Ammon's horn (tissue), 1 donor: ENCODE measurements around the gene KIRREL3.
"Not testable (repeated sequence)": the region's sequence is repeated elsewhere in the genome, so short reads cannot be mapped to it uniquely, and the experiment has no call there.

ENCODE experiments used
- DNase-seq: peaks from one replicate; pipeline ENCODE4 v3.0.0-alpha.2; 2016; ENCODE audit warnings: low spot score

Gene KIRREL3

DNA sequence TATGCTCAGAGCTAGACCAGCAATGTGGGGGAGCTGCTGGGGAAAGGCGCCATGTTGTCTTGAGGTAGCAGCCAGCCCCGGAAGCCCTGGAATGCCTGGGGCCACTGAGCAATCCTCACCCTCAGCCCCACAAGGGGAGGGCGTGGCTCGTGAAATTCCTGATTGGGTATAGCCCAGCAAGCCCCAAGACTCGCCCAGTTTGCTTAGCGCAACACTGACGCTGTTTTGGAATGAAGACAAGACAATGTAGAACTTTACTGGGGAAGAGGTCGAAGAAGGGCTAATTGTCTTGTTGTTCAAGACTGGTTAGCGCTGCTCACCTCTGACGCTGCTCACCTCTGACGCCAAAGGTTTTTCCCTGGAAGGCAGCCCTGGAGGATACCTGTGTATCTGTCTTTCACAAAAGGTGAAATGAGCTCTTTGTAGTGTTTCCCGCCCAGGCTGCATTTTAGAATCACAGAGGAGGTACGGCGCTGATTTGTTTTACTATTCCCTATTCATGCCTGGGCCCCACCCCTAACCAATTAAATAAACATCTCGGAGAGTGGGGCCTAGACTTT, 597.5 kb downstream of the KIRREL3 start:
- DNase-seq, result no peak

DNA sequence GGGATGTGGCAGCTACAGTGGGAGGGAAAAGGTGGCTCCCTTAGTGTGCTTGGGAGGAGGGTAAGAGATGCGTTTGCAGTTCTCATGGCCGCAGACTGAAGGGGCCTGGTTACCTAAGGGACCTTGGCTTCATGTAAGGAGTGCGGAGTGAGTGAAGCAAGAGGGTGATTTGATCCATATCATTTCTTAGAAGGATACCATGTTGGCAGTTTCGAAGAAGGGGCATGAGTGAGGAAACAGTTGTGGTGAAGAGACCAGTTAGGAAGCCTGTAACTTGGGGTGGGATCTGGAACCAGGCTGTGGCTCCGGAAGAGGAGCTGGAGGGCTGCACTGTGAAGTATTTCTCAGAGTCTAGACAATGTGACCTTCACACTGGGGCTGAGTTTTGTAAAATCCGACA, 600.1 kb downstream of the KIRREL3 start:
- no peak for DNase-seq

DNA sequence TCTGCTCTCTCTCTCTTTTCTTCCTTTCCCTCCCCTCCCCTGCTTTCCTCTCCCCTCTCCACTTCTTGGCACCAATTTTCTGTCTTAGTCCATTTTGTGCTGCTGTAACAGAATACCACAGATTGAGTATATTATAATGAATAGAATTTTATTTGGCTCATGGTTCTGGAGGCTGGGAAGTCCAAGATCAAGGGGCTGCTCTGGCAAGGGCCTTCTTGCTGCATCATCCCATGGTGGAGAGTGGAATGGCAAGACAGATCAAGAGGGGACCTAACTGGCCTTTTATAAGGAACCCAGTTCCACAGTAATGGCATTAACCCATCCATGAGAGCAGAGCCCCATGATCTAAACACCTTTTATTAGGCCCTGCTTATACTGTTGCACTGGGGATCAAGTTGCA, 600.6 kb downstream of the KIRREL3 start:
- no peak for DNase-seq

DNA sequence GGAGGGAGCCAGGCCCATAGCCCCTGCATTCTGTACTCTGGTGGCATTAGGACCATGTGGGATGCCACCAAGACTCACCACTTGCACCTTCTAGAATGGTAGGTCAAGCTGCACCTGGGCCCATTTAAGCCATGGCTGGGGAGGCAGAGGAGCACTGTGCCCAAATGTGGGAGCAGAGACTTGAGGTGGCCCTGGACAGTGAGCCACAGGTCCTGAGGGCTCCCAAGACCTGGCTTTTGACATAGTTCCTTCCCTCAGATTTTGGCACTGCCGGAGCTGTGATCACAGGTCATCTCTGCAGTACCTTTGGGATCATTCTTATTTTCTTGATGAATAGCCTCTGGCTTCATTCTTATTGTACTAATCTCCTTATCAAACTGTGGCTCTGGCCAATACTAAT, 601.8 kb downstream of the KIRREL3 start:
- DNase-seq, result no peak

DNA sequence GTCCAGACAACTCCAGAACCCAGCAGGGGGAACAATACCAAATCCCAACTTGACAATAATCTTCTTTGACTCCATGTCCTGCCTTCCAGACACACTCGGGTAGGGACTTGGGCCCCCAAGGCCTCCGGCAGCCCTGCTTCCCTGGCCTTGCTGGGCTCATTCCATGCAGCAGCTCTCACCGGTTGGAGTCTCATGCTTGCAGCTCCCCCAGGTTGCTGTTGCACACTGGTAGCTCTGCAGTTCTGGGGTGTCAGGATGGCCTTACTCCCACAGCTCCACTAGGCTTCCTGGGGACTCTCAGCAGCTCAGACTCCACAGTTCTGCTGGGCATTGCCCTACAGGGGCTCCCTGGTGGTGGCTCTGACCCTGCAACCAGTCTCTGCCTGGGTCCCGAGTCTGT, 602.3 kb downstream of the KIRREL3 start:
- no peak for DNase-seq

DNA sequence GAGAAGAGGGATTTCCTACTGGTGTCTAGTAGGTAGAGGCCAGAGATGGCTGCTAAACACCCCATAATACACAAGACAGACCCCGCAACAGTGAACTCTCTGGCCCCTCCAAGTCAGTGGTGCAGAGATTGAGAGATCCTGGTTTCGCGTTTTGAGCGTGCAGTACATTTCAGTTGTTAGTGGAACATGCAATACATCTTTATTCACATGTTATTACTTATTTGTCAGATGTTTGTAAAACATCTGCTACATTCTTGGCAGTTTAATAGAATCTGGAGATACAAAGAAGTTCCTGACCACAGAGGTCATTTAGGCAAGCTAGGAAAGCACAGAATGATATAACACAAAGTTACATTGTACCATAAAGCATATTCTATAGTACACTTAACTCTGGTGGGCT, 603.6 kb downstream of the KIRREL3 start:
- DNase-seq, result no peak

DNA sequence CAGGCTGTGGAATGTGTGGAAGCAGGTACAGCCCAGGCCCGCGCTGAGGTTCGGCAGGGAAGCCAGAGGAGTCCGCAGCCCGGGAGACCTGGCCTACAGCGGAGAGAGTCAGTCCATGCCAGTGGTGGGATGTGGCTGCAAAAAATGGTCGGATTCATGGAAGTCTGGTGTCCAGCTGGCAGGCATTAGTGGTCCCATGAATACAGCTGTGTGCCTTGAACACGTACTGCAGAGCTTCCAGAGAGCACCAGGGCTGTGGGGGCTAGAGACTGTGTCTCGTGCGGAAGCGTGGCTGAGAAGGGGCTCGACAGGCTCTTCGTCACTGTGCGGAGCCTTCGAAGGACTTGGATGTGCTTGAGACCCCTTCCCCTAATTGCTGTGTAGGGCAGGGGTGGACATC, 604.3 kb downstream of the KIRREL3 start:
- DNase-seq, result not testable (repeated sequence)

DNA sequence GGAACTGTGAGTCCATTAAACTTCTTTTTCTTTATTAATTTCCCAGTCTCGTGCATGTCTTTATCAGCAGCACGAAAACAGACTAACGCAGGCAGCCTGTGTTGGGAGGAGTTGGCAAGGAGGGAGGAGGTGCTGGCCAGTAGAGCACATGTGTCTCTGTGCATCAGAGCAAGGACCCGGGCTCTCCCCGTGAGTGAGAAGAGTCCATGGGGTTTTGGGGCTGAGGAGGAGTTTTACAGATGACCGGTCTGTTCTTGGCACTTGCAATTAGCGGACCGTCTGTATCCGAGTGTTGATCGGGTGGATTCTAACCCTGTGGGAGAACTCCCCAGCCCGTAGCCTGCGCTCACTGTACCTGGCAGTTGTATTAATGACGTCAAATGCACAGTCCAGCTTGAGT, 604.8 kb downstream of the KIRREL3 start:
- DNase-seq, result not testable (repeated sequence)

DNA sequence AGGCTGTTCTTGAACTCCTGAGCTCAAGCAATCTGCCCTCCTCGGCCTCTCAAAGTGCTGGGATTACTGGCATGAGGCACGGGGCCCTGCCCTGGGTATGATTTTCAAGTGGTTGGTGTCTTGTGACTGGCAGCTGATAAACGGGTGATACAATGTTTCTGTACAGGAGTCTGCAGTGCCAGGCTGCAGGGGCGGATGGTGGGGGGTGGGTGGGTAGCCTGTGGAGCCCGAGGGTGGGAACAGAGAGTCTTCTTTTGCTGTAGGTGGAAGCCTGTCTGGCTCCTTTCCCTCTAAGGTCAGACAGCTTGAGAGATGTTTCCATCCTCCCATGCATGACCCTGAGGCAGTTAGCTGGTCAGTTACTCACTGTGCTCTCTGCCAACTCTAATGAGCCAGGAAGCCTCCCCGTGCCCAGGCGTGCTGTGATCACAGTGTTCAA, 605.9 kb downstream of the KIRREL3 start:
- peak; percentile 46 for DNase-seq

DNA sequence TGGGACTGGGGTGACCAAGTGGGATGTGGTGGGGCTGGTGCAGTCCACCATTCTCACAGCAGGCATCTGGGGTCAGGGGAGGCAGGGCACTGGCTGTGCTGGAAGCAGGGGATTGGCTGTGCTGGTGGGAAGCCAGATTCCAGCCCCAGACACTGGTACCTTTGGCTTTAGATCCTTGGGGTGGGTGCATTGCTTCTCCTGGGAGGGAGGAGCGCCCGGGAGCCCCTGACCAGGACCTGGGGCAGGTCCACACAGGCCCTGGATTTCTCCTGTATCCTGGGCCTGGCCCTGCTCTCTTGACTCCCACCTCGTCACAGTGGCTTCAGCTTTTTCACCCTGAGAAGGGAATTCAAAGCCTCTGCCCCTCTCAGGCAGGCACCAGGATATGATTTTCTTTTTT, 606.5 kb downstream of the KIRREL3 start:
- DNase-seq, result no peak

DNA sequence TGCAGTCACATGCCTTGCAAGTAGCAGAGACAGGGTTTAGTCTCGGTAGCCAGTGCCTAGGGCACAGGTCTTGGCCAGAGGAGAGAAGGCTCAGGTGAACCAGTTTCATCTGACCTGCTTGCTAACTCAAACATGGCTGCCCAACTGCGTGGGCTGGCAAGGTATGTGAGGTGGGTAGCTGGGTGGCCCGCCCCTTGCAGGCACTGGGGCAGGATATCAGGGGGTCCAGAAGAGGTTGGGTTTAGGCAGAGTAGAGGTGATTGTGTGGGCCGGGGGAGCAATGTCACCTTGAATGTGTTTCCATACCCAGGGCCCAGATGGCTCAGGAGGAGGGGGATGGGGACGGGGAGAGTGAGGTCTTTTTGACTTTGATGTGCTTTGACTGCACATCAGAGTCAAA, 607.4 kb downstream of the KIRREL3 start:
- DNase-seq, result no peak

DNA sequence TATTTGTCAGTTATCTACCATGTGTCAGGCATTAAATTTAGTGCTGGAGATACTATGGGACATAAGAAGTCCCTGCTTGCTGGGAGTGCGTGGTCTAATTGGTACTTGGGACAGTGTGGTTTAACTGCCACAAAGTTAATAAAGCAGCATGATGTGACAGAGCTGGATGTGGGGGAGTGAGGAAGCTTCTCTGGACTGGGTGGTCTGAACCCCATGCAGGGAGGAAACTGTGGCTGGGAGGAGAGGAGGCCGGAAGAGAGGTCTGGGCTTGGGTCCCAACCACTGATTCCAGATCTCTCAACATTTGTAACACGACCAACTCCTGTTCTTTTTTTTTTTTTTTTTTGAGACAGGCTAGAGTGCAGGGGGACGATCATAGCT, 607.9 kb downstream of the KIRREL3 start:
- no peak for DNase-seq

DNA sequence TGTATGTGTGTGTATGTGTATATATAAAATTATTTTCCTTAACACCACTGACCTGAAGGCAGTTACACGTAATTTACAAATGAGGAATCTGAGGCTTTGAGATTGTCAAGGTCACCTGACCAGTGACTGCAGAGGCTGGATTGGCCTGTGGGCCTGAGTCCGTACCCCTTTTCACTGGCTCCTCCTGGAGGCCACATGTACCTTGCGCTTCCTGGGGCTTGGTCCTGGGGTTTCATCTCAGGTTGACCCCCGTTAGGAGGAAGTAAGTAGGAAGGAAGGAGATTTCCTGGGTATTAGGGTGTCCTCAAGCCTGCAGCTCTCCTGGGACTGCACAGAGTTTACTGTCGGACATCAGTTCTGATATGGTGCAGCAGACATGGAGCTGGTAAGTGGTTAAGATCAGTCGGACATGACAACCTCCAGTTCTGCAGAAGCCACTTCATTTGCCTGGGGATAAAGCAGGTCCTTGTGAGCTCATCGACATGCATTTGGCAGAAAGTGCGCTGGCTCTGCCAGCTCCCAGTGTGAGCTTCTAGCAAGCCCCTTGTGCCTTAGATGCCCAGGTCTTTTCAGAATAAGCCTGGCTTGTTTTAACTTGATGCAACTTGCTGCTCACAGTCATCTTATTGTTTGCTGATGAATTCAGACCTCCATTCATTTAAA, 608.5 kb downstream of the KIRREL3 start:
- peak; percentile 81 for DNase-seq

DNA sequence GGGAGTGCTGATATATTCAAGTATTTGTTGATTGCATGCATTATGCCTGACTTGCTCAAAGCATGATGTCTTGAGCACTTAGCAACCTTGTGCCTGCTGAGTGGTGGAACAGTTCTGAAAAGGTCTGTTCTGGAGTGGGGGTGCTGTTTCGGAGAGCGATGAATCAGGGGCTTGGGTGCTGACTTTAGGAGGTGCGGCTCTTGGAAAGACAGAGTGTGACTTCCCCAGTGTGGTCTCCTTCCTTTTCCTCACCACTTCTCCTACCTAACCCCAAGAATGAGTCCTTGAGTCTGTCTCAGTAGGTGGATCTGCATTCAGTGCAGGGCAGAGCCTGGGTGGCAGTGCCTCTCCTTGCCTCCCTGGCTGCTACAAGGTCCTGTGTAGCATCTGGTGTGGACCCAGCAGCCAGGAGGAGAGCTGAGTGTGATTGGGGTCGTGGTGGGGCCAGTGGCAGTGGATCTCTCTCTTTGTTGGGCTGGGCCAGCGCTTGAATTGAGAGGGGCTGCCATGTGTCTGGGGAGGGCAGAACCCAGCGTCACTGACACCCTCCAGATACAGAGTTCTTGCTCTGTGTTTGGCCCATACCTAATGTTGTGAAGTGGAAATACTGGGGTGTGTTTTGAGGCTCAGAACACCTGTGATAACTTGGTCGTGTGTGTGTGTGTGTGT, 609.1 kb downstream of the KIRREL3 start:
- no peak for DNase-seq

DNA sequence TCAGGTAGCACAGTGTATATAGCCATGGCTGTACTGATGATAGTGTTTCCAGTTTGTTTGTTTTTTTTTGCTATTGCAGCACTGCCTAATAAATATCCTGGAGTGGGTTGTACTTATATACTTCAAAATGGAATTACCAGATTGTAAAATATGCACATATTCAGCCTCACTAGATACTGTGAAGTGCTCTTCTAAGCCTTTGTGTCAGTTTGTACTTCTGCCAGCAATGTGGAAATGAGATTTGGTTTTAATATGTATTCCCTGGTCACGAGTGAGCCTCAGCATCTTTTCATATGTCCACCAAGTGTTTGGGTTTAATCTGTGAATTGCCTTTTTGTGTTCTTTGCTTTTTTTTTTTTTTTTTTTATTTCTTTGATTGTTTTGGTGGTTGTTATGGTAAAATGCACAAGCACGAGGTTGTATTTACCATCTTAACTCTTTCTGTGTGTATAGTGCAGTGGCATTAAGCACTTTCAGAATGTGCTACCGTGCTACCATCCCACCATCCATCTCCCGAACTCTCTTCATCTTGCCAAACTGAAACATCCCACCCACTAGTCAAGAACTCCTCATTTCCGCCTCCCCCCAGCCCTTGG, 610.2 kb downstream of the KIRREL3 start:
- no peak for DNase-seq

DNA sequence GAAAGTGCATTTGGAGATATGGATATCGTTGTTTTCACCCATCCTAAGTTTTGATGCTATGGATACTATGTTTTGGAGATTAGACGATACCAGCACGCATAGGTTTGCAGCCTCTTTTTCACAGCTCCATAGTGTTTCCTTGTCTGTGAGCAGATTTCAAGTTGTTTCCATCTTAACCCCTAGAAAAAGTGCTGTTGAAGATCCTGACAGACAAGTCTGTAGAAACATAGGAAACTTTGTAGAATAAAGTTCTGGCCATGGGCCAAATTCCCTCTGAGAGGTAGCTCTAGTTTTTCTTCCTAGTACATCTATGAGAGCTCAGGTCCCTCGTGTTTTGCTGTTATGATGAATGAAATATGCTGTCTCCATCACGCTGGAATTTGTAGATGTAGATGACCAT, 612.7 kb downstream of the KIRREL3 start:
- no peak for DNase-seq

DNA sequence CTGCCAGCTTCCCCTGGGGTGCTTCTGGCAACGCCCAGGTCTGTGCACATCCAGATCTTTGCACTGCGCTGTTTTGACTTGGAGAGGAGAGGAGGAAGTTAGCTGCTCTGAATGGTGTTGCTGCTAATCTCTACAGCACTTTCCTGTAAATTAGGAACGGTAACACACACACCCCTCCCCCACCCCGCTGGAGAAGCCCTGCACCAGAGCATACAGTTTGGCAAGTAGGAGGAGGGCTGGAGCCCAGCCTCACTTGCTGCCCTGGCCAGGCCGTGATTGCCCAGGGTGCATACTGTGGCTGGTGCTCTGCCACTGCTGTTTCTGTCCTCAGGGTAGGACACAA, 613.9 kb downstream of the KIRREL3 start:
- not testable (repeated sequence) for DNase-seq

DNA sequence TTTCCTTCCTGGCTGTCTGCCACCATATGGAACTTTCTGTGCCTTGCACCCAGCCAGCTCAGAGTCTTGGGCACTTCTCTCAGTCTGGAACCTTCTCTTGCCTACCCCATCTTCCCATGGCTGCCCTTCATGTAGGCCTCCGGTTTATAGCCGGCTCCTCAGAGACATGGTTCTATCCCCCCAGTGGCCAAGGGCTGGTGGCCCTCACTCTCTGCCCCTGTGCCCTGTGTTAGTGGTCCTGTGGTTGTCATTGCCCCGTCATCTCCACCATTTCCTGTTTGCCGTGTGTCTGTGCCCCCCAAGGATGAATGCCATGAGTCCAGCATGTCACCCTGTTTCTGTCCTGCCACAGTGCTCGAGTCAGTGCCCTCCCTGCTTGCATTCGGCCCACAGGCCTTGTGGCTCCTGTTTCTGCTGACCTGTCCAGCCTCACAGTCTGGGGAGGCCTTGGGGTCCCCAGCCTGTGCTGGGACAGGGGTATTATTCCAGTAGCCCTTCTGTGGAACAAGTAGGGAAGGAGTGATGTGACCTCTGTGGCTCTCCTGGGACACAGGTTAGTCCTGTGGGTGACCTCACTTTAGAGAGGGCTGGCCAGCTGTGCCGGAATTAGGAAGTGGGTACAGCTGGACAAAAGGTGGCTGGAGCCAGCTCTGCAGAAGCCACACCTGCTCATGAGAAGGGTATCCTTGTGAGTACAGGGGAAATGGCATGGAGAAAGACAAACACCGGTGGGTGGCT, 614.4 kb downstream of the KIRREL3 start:
- DNase-seq, result no peak

DNA sequence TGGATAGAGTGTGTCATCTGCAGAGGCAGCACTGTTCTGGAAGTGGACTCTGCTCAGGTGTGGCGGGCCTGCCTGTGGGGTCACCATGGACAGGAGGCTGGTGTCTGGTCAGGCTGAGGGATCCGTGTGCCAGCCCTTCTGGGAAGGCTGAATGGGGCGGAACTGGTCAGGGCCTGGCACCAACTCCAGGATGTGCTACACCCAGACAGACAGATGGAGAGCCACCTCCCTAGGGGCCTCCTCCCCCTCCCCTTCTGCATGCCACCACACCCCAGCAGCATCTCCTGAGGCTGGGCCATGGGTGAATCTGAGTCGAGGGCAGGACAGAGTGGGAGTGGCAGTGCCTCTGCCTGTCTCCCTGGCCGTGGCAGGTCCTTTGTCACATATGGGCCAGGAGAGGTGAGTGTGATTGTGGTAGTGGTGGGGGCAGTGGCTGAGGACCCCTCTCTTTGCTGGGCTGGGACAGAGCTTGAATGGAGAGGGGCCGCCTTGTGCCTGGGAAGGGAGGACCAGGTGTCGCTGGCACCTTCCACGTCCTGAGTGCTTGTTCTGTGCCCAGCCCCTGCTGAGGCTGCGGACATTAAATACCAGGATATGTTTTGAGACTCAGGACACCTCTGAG, 616.0 kb downstream of the KIRREL3 start:
- DNase-seq, result no peak

DNA sequence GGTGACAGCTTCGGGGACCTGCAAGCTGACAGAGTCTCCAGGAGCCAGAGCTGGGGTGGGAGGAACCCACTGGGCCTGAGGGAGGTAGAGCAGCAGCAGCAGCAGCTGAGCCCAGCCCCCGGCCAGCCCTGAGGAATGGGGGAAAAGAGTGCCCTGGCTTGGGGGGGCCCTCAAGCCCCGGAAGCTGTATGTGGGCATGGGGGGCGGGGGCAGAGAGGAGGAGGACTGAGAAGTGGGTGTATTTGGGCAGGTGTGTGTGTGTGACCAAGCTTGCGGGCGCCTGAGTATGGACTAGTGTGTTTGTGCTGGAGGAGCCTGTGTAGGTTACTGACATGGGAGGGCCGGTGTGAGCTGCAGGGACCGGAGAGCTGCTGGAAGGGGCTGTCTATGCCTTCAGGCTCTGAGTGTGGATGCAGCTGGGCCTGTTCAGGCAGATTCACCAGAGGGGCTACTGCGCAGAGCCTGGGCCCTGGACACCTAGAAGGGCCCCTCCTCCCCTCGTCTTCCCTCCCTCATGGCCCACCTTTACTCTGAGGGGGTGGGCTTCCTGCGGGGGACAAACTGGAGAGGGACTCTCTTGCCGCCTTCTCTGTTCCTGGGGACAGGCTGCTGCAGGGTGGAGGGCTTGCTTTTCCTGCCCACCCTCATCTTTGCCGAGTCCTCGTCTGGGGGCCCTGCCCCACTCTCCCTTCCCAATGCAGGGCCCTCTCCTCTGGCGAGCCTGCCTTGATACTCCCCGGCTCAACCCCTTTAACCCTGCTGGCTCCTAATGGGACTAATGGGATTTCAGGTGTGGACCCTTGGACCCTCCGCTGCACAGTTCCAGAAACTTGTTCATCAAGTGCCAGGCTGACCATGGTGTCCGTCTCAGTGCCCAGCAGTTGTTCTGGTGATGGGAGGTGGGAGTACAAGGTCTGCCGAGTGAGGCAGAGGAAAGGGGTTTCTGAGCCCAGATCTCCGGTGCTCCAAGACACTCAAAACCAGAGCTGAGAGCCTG, 616.9 kb downstream of the KIRREL3 start:
- DNase-seq, result no peak

DNA sequence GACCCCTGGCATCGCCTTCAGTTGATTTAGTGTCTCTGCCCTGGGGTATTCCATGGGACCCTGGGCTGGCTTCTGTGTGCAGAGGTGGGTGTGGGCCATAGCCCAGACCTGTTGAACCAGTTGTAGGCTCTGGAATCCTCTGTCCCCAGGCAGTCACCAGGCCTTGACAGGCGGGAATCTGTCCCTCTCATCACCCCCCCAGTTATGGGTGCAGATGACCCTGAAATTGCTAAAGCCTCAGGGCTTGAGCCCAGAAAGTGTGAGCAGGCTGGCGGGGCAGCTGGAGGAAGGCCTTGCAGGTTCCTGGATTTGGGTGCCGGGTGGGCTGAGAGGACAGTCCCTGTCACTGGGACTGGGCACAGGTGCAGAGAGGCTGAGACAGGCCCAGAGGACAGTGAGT, 617.9 kb downstream of the KIRREL3 start:
- DNase-seq, result not testable (repeated sequence)
